DND-41 (cell line): ENCODE results near the gene BIRC3.

Source experiments
- ATAC-seq: fragments of 200-7000 bp; cut with Tn5 transposase; 3 replicates; pipeline ENCODE4 v1.9.1; 2021; ENCODE audit warnings: low read depth; ENCODE audit not compliant: insufficient read depth
- DNase-seq: peaks from one replicate; pipeline ENCODE4 v3.0.0-alpha.2; 2020
- H2AFZ ChIP-seq: 2 replicates; pipeline ENCODE4 v1.6.0; 2012; ENCODE audit warnings: low read depth, low read length
- H3K27ac ChIP-seq: 2 replicates; pipeline ENCODE4 v1.5.1; 2012; ENCODE audit warnings: low read length, inconsistent platforms
- H3K27me3 ChIP-seq: fragments of 200-600 bp; sonication (generic); 2 replicates; pipeline ENCODE4 v1.6.0; 2012; ENCODE audit warnings: low read length, mild to moderate bottlenecking, inconsistent platforms; ENCODE audit not compliant: insufficient read depth, poor library complexity
- H3K36me3 ChIP-seq: 2 replicates; pipeline ENCODE4 v1.5.1; 2012; ENCODE audit warnings: low read length, inconsistent platforms; ENCODE audit not compliant: insufficient read depth
- H3K4me1 ChIP-seq: 2 replicates; pipeline ENCODE4 v1.5.1; 2012; ENCODE audit warnings: mild to moderate bottlenecking, low read length; ENCODE audit not compliant: insufficient read depth
- H3K4me2 ChIP-seq: 2 replicates; pipeline ENCODE4 v1.6.0; 2012; ENCODE audit warnings: mild to moderate bottlenecking, moderate library complexity, low read length, inconsistent platforms; ENCODE audit not compliant: insufficient read depth
- H3K4me3 ChIP-seq, 2 experiments: fragments of 200-600 bp in 1 of 2; shearing (Covaris generic) in 1 of 2; 2 replicates each; pipeline ENCODE4 v1.5.1; 2012 to 2016; ENCODE audit warnings: inconsistent platforms in 2 of 2, low read length in 2 of 2, mild to moderate bottlenecking in 2 of 2, low read depth in 1 of 2, moderate library complexity in 1 of 2
- H3K79me2 ChIP-seq: 2 replicates; pipeline ENCODE4 v1.6.0; 2012; ENCODE audit warnings: low read length, inconsistent platforms; ENCODE audit not compliant: insufficient read depth
- H3K9ac ChIP-seq: 2 replicates; pipeline ENCODE4 v1.6.0; 2012; ENCODE audit warnings: low read depth, mild to moderate bottlenecking, inconsistent platforms, low read length, moderate library complexity
- H3K9me3 ChIP-seq: 2 replicates; pipeline ENCODE4 v1.5.1; 2012; ENCODE audit warnings: low read length, moderate library complexity, mild to moderate bottlenecking, inconsistent platforms; ENCODE audit not compliant: insufficient read depth, severe bottlenecking
- H4K20me1 ChIP-seq: 2 replicates; pipeline ENCODE4 v1.6.0; 2012; ENCODE audit warnings: low read length; ENCODE audit not compliant: insufficient read depth
- CTCF ChIP-seq: IDR thresholded peaks from 2 replicates; pipeline ENCODE4 v1.5.1; 2012; ENCODE audit warnings: borderline replicate concordance, low read length, moderate library complexity, mild to moderate bottlenecking; ENCODE audit not compliant: poor library complexity, severe bottlenecking; ENCODE audit errors: extremely low read depth
- EZH2 ChIP-seq: IDR thresholded peaks from 3 replicates; pipeline ENCODE4 v1.6.1; 2012; ENCODE audit warnings: borderline replicate concordance, low read depth, mild to moderate bottlenecking, moderate library complexity, low read length, inconsistent platforms; ENCODE audit not compliant: severe bottlenecking

The BIRC3 gene

DNA sequence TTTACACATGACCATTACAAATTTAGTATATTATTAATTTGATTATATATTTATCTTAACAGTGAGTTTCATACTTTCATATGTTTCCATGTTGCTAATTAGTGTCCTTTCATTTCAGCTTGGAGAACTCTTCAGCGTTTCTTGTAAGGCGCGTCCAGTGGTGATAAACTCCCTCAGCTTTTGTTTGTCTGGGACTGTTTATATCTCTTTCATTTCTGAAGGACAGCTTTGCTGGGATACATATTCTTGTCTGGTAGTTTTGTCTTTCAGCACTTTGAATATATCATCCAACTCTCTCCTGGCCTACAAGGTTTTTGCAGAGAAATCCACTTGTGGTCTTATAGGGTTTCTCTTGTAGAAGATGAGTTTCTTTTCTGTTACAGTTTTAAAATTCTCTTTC lies 42.1 kb downstream of the BIRC3 start:
- H3K79me2 ChIP-seq, result peaks cover 14% of the 10 kb centered on the region
- ATAC-seq (no peak), DNase-seq (no peak)
- no peak overlapping the region for H3K9ac ChIP-seq
- H2AFZ ChIP-seq, result no peak overlapping the region
- peaks cover 10% of the 10 kb centered on the region for H4K20me1 ChIP-seq
- no peaks in the 10 kb centered on the region for H3K27me3 ChIP-seq
- no peak overlapping the region for H3K4me3 ChIP-seq
- H3K27ac ChIP-seq, result no peak overlapping the region
- H3K4me1 ChIP-seq, result peaks cover 33% of the 10 kb centered on the region
- H3K4me2 ChIP-seq, result no peak overlapping the region
- H3K36me3 ChIP-seq, result peaks cover 28% of the 10 kb centered on the region
- TF ChIP-seq EZH2, result no peak
- TF ChIP-seq CTCF, result no peak
- H3K9me3 ChIP-seq, result no peaks in the 10 kb centered on the region

DNA sequence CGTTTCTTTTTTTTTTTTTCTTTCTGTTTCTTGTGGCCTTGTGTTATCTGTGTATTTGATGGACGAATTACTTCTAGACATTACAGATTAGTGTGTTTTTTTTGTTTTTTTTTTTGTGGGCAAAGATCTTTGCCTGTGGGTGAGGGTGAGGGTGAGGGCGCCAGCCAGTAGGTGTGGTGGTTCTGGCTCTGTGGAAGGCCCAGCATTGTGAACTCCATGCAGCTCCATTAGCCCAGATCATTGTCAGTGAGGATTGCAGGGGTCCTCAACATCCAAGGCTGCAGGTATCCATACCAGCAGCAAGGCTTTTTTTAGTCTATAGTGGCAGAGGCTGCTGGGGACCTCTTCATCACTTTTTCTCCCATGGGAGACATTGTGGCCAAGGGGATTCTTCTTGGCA lies 43.4 kb downstream of the BIRC3 start:
- H3K4me3 ChIP-seq, result no peak overlapping the region; a peak in 1 of 4 replicates
- H3K79me2 ChIP-seq, result peaks cover 11% of the 10 kb centered on the region
- peak overlapping the region; percentile 57 for H3K27ac ChIP-seq
- ATAC-seq (peak; percentile 6), DNase-seq (no peak)
- no peaks in the 10 kb centered on the region for H3K27me3 ChIP-seq
- no peak overlapping the region for H3K9ac ChIP-seq
- H3K9me3 ChIP-seq, result no peaks in the 10 kb centered on the region
- H3K4me1 ChIP-seq, result peaks cover 33% of the 10 kb centered on the region
- peak overlapping the region; percentile 48 for H3K4me2 ChIP-seq
- H2AFZ ChIP-seq, result no peak overlapping the region
- peaks cover 38% of the 10 kb centered on the region for H3K36me3 ChIP-seq
- H4K20me1 ChIP-seq, result peaks cover 10% of the 10 kb centered on the region
- TF ChIP-seq EZH2 (no peak), CTCF (no peak)

- peak; percentile 88 for ATAC-seq
- Histone ChIP-seq H3K36me3 (peaks cover 44% of the 10 kb centered on the region), H3K4me2 (peak overlapping the region; percentile 48), H3K9ac (no peak overlapping the region), H3K9me3 (no peaks in the 10 kb centered on the region), H3K4me1 (peaks cover 33% of the 10 kb centered on the region), H3K4me3 (no peak overlapping the region; a peak in 1 of 4 replicates), H3K79me2 (peaks cover 4% of the 10 kb centered on the region), H2AFZ (no peak overlapping the region), H4K20me1 (peaks cover 10% of the 10 kb centered on the region), H3K27me3 (no peaks in the 10 kb centered on the region), H3K27ac (peak overlapping the region; percentile 57)
- peak; percentile 80 for DNase-seq
- TF ChIP-seq EZH2 (no peak), CTCF (peak; percentile 4)
Observed at GRCh38 chr11:102361086-102362031, 44.1 kb downstream of the BIRC3 start.
